Stimulated activated CD4-positive, alpha-beta T cell treated with anti-CD3 and anti-CD28 coated beads, Interleukin-4, amount 100 ng/mL, for 1 hour (primary cell): Measurements from ENCODE around the gene NEMP1.
"Not testable (repeated sequence)": the region's sequence is repeated elsewhere in the genome, so short reads cannot be mapped to it uniquely, and the experiment has no call there.

Experiments used
- DNase-seq: peaks from one replicate; pipeline ENCODE4 v3.0.0-alpha.2; 2020

Gene NEMP1

DNA sequence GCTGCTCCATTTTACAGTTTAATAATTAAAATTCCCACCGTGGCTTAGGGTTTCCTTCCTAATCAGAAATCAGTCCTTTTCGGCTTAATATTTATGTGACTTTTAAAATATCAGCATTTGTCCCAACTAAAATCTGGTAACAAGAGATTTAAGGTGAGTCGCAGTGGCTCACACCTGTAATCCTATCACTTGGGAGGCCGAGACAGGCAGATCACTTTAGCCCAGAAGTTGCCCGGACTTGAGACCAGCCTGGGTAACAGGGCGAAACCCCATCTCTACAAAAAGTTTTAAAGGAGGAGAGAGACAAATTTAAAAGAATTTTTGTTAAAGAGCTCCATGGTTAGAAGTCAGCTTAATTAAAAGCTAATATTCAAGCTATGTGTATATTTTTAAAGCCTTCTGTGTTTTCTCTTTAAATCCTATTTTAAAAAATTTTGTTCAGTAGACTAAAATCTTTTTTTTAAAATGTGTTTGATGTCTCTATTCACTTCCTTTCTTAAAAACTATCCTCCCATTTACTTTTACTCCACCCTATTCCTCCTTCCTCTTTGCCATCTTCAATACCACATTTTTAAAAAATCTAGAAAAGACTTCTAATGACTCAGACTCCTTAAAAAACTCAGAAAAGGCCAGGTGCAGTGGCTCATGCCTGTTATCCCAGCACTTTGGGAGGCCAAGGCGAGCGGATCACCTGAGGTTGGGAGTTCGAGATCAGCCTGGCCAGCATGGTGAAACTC lies 58.4 kb downstream of the NEMP1 start:
- DNase-seq = no peak

DNA sequence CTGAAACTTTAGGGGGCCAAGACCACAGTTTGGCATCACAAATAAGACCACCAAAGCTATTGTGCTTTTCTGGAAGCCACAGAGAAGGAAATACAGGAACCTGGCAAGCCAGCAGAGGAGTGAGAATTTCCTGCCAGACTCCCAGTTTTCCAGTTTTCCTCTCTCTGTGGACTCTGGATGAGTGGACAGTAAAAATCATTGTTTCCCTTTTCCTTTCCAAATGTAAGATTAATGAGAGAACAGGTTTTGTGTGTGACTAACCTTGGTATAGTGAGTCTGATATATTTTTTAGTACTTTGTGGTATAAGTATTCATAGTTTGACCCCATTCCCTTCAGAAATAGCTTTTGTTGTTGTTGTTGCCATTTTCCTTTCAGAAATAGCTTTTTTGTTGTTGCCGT lies 59.7 kb downstream of the NEMP1 start:
- DNase-seq = no peak

- DNase-seq = not testable (repeated sequence)
These were observed 60.2 kb downstream of the NEMP1 start for GRCh38 chr12:57018353-57018752.

DNA sequence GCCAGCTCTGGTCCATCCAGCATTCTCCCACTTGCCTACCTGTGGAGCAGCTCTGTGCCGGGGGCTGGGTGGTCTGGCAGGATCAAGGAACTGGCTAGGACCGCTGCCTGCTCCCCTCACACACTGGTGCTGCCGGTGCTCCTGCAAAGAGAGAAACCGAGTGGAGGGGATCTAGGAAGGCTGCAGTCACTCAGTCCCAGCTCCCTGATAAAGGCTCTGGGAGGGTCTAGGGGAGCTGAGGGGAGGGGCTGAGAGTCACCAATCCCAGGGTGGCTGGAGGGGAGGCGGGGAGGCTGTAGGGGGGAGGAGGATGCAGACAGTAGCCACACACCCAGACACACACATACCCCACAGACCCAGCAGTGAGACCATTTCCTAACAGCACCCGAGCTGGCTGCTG lies 62.2 kb downstream of the NEMP1 start, which contains the start of gene TAC3:
Gene TAC3, minus strand, starts transcription at position 182 of the 400 bp plus-strand sequence. CDS start 732 bp downstream, outside the sequence.
- DNase-seq = no peak

DNA sequence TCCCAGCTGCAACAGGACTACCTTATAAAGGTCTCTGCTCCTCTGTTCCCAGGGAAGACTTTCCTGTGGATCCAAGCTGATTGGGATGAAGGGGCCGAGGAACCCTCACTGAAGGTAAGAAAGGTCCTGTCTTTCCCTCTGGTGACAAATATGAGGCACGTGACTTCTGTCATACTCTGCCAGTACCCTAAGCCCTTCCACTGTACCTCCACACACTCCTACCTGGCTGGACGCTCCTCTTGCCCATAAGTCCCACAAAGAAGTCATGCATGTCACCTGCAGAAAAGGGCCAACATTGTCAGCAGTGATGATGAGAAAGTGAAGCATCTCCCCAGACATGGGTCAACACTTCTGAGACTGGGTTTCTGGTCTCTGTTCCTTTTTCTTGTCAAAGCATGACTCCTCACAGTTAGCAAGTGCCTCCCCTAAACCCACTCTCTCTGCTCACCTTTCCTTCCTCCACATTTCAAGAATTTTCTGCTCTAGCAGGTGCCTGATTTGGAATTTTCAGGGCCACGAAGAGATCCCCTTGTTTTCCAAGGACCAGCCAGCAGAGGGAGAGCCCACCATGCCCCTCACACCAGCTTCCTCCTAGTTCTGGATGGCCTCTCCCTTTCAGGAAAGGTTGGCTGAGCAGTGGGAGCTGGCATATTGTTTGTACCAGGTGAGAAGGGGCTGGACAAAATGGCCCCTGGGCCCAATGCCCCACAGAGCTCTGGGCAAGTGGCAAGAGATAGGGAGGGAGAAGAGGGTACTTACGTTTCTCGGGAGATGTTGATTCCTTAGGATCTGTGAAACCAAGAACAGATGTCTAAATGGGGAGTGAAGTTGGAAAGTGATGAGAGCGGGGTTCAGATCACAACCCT lies 65.8 kb downstream of the NEMP1 start:
- DNase-seq = no peak

- no peak for DNase-seq
These were observed 66.9 kb downstream of the NEMP1 start for GRCh38 chr12:57011438-57012424.

- no peak for DNase-seq
These were observed 67.9 kb downstream of the NEMP1 start for GRCh38 chr12:57010627-57011247.

DNA sequence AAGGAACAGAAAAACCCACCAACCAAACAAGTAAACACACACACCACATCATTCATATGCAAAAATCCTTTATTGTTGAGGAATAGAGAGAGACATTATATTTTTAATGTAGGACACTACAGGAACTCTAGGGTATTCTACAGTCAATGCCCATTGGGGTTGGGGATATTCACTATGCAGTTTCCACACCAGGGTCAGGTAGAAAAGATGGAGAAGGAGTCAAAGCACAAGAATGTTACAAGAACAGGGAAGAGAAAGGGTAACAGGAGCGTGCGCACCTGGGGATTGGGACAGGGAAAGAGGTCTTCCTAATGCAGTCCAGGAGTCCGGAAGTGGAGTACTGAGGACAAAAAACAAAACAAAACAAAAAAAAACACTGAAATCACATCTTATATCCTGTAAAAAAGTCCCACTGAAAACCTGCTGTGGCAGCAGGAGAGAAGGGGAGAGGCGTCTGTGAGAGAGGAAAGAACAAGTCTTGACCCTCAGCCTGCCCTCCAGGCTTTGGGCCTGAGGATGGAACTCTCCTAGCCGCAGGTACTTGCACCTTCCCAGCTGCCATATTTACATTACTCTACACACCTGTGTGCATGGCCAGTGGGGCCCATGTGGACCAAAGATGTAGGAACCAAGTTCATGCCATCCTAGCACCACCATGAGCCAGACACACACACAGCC lies 68.5 kb downstream of the NEMP1 start:
- DNase-seq = no peak

- DNase-seq = no peak
These were observed 70.4 kb downstream of the NEMP1 start for GRCh38 chr12:57008178-57008577.

DNA sequence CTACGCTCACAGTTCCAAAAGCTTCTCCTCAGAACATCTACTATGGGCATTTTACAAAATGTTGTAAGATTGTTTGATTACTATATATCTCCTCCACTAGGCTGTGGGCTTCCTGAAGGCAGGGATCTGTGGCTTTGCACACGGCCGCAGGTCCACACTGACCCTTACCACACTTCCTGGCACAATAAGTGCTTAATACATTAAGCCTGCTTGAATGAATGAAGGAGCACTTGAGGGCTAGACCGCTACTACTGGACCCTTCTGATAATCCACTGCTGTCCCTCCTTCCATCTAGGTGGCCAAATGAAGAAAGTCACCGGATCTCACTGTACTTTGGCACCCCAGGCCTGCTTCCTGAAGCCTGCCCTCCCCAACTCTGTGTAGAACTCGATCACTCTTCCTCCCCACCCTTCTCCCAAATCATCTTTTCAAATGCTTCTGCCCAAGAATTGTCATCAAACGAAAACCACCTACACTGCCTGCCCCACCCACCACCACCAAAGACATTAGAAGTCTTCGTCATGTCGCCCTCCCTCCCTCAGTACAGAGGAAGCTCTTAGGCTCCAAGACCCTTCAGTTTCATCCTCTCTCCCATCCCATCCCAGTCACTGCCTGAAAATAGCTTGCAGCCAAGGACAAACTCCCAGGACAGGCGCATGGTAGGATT lies 71.6 kb downstream of the NEMP1 start:
- DNase-seq = peak; percentile 44

GRCh38 chr12:57005980-57006808 lies 72.4 kb downstream of the NEMP1 start, which contains the start of gene ZBTB39:
TSS of gene ZBTB39 (minus strand) at chr12:57006546. CDS start at chr12:57004917, 1,629 bp downstream.
- DNase-seq = peak; percentile 71
